GM21786 (cell line): ENCODE measurements around the gene ARX.

Experiments used
- ATAC-seq: cut with Tn5 transposase; IDR thresholded peaks from one replicate; pipeline ENCODE4 v1.9.1; 2021; ENCODE audit not compliant: unreplicated experiment

ARX gene

GRCh38 chrX:25016938-25017598, 1.3 kb upstream of the ARX start:
- no peak for ATAC-seq

GRCh38 chrX:25016361-25016671, 551 bp upstream of the ARX start:
- no peak for ATAC-seq

GRCh38 chrX:25014366-25014838, 1.4 kb downstream of the ARX start:
- no peak for ATAC-seq

GRCh38 chrX:25013632-25014365, 2.0 kb downstream of the ARX start:
- no peak for ATAC-seq

- ATAC-seq: no peak
Observed at GRCh38 chrX:25012793-25013631, 2.8 kb downstream of the ARX start.

GRCh38 chrX:25012433-25012735, 3.4 kb downstream of the ARX start:
- ATAC-seq: no peak

GRCh38 chrX:25011589-25012432, 4.0 kb downstream of the ARX start:
- no peak for ATAC-seq

GRCh38 chrX:25010784-25011588, 4.8 kb downstream of the ARX start:
- no peak for ATAC-seq

- no peak for ATAC-seq
Observed at GRCh38 chrX:25009407-25009806, 6.4 kb downstream of the ARX start.

GRCh38 chrX:25007059-25008053, 8.4 kb downstream of the ARX start:
- ATAC-seq: no peak

- no peak for ATAC-seq
Observed at GRCh38 chrX:25006586-25007058, 9.1 kb downstream of the ARX start.

- no peak for ATAC-seq
Observed at GRCh38 chrX:25005382-25006185, 10.2 kb downstream of the ARX start.

GRCh38 chrX:25005034-25005381, 10.8 kb downstream of the ARX start:
- ATAC-seq: no peak

GRCh38 chrX:25004485-25005032, 11.2 kb downstream of the ARX start:
- ATAC-seq: no peak

GRCh38 chrX:25004040-25004439, 11.7 kb downstream of the ARX start:
- ATAC-seq: no peak

- ATAC-seq: no peak
Observed at GRCh38 chrX:25003066-25003849, 12.5 kb downstream of the ARX start.

GRCh38 chrX:25002661-25003020, 13.1 kb downstream of the ARX start:
- no peak for ATAC-seq
